ENCODE data around the gene TSKU. TPM values are rescaled to one million over a fixed set of nuclear protein-coding genes. Genes with fewer than 3 reads are reported as not detected.

The TSKU gene
- total and polyA plus RNA-seq, 9 of the 15 experiments (the other 6 are each of a cell fraction or from before 2014, with no cell fraction given): 0.60 to 11.9 (median 8.4) TPM

GRCh38 chr11:76825726-76826396, 42.7 kb downstream of the TSKU start (continued):
- TF ChIP-seq CREB5 (CRISPR knock-in tag; IDR thresholded peaks at IDR 0.05) (0 out of 2 replicates have a peak, but pooled peaks have one; percentile 20), ZNF121 (CRISPR knock-in tag; conservative IDR thresholded peaks at IDR 0.05) (no peak), ZNF592 (IDR thresholded peaks at IDR 0.05) (peak; percentile 83; the same call in 1 of the 2 replicates), GATA2 (CRISPR knock-in tag; IDR thresholded peaks at IDR 0.05) (peak; percentile 53; the same call in 1 of the 2 replicates), DMBX1 (CRISPR knock-in tag; IDR thresholded peaks at IDR 0.05; ENCODE audit: borderline replicate concordance) (peak; percentile 32; the same call in 1 of the 2 replicates), ETV5 (CRISPR knock-in tag; IDR thresholded peaks at IDR 0.05; ENCODE audit: low read depth) (no peak), ARNT (IDR thresholded peaks at IDR 0.05) (0 out of 4 replicates have a peak, but pooled peaks of 1 of the 2 experiments have one; percentile 40), HDAC3 (IDR thresholded peaks at IDR 0.05; ENCODE audit: borderline replicate concordance, partially characterized antibody) (peak; percentile 12), GTF2A2 (tag; IDR thresholded peaks at IDR 0.05) (no peak), NCOR1 (IDR thresholded peaks at IDR 0.05) (peak; percentile 68), TFE3 (CRISPR knock-in tag; IDR thresholded peaks at IDR 0.05) (peak; percentile 72), ZNF717 (CRISPR knock-in tag; IDR thresholded peaks at IDR 0.05) (no peak), HDAC2 (IDR thresholded peaks at IDR 0.05) (no peak), HNRNPK (IDR thresholded peaks at IDR 0.05; ENCODE audit: low read depth, low read length, poor library complexity, severe bottlenecking) (no peak), NCOA1 (IDR thresholded peaks at IDR 0.05; ENCODE audit: low read depth) (no peak; the same call in 1 of the 2 replicates), SRSF3 (IDR thresholded peaks at IDR 0.05; ENCODE audit: insufficient read depth, low read length) (no peak)
- TF ChIP-seq, protein P1, sequence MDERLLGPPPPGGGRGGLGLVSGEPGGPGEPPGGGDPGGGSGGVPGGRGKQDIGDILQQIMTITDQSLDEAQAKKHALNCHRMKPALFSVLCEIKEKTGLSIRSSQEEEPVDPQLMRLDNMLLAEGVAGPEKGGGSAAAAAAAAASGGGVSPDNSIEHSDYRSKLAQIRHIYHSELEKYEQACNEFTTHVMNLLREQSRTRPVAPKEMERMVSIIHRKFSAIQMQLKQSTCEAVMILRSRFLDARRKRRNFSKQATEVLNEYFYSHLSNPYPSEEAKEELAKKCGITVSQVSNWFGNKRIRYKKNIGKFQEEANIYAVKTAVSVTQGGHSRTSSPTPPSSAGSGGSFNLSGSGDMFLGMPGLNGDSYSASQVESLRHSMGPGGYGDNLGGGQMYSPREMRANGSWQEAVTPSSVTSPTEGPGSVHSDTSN (CRISPR knock-in tag; IDR thresholded peaks at IDR 0.05; ENCODE audit: low read depth): no peak
- TF ChIP-seq, protein P1 (tag; conservative IDR thresholded peaks at IDR 0.05; ENCODE audit: low read depth): peak; percentile 47; the same call in 1 of the 2 replicates

Measured in K562 (cell line).